Right ventricle myocardium superior (tissue), 1 donor: ENCODE measurements around the gene TP73. TPM values are rescaled to one million over a fixed set of nuclear protein-coding genes. Genes with fewer than 3 reads are reported as not detected.

Experiments
- ATAC-seq: fragments of 200-7000 bp; cut with Tn5 transposase; one replicate; pipeline ENCODE4 v1.9.1; 2020; ENCODE audit warnings: mild to moderate bottlenecking; ENCODE audit not compliant: poor library complexity
- DNase-seq: peaks from one replicate; pipeline ENCODE4 v3.0.0-alpha.2; 2020
- intact Hi-C: fragments of 100-400 bp; cut with DNase I; formaldehyde crosslinking; loops from one replicate; pipeline ENCODE4 v1.11.2; 2022
- total RNA-seq: library from RNA; stranded (reverse); fragmentation: NEBNext Ultra II Directional; extraction: Animal tissue kit (Norgen Biotek cat#: 25700); gene quantifications from one replicate; pipeline ENCODE4 v1.2.1, GENCODE V29; 2021
- donor health status: DM: no; HTN: yes; CAD: no; lungs with severe emphysema.

The TP73 gene
- total RNA-seq, 1 donor from 2014 or later = not detected

DNA sequence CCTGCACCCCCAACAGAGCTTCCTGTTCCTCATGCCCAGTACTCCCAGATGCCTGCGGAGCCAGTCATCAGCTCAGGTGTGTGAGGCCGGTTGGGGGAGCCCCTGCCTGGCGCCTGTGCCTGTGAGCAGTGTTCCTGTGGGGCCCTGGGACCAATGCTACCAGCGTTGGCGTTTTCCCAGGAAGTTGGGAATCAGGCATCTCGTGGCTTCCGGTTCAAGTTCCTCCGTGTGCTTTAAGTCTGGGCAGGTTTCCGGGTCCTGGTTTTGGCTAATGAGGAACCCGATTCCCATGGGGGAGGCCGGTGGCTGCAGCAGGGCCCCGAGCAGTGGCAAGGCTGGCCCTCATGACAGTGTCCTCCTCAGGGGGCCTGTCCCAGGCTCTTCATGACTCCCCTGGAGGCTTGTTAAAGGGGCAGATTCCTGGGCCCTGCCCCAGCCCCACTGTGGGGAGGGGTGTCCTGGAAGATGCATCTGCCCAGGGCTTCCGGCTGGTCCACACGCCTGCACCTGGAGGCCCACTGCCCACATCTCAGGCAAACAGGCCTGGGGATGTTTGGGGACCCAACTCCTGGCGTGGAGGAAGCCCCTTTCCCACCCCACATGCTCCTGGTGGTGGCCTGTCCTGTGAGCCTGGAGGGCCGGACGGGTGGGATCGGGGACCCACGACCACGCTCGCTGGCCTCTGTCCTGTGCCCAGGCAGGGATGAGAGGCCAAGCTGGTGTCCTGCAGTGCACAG is 26.2 kb downstream of the TP73 start:
- ATAC-seq (no peak), DNase-seq (peak; percentile 40)
- intact Hi-C loops = no loop called here

DNA sequence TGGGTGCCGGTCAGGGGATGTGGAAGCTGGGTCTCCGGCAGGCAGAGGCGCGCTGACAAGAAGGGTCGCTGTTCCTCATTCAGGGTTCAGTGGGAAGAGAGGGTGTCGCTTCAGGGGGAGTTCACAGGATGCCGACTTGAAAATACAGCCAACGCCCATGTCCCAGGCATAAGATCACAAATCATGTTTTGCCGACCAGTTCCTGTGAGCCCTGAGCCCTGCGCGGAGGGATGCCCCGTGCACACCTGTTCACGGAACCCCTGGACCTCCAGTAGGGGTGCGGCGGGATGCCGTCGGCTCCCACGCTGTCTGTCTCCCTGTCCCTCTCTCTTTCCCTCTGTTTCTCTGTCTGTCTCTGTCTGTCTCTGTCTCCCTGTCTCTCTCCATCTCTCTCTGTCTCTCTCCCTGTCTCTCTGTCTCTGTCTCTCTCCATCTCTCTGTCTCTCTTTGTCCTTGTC is 26.8 kb downstream of the TP73 start:
- DNase-seq = peak; percentile 40
- no peak for ATAC-seq
- intact Hi-C loops = no loop called here

- intact Hi-C loops = no loop called here
- DNase-seq = peak; percentile 13
- no peak for ATAC-seq
Measured at GRCh38 chr1:3679799-3680453, 27.6 kb downstream of the TP73 start.

DNA sequence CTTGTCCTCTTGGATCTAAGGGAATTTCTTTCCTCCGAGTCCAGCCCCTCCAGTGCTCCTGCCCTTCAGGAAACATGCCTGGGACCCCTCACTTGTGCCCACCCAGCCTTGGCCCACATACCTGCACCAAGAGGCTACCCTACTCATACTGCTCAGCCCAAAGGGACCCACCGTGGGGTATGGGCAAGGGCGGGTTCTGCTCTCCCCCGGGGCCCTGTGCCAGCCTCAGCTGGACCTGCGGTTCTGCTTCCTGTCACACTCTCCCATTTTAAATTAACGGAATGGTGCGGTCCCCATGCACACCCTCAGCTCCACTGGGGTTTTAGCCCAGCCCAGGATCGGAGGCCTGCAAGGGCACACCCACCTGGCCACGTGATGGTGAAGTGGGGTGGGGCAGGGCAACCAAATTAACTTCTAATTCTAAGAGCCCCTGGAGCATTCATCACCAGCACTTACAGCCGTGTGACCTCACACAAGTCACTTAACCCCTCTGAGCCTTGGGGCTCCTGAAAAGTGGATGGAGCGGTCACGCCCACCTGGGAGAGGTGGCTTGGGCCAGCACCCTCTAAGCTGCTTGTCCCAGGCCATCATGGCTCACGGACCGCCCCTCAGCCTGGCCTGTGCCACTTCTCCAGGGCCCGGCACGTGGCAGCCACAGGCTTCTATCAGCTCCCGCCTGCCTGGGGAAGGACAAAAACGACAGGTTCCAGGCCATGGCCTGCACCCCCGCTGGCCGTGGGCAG is 28.3 kb downstream of the TP73 start:
- intact Hi-C loops = no loop called here
- DNase-seq = peak; percentile 12

GRCh38 chr1:3681231-3681897 is 29.0 kb downstream of the TP73 start:
- DNase-seq (peak; percentile 26), ATAC-seq (no peak)
- intact Hi-C loops = no loop called here

More for the DNA sequence above, 28.3 kb downstream of the TP73 start:
- no peak for ATAC-seq

- intact Hi-C loops = no loop called here
- DNase-seq (peak; percentile 24), ATAC-seq (no peak)
Measured at GRCh38 chr1:3681898-3682806, 29.8 kb downstream of the TP73 start.

DNA sequence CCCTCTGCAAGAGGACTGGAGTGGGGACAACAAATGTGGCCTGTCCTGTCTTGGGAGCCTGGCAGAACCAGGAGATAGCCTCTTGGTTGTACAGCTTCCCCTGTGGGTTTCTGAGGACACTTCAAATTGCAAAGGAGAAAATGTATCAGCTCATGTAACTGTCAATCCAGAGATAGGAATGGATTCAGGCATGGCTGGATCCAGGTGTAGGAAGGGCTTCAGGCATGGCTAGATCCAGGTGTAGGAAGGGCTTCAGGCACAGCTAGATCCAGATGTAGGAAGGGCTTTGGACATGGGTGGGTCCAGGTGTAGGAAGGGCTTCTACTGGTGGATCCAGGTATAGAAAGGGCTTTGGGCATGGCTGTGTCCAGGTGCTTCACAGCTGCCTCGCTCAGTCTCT is 30.9 kb downstream of the TP73 start:
- ATAC-seq (no peak), DNase-seq (no peak)
- intact Hi-C loops = no loop called here

DNA sequence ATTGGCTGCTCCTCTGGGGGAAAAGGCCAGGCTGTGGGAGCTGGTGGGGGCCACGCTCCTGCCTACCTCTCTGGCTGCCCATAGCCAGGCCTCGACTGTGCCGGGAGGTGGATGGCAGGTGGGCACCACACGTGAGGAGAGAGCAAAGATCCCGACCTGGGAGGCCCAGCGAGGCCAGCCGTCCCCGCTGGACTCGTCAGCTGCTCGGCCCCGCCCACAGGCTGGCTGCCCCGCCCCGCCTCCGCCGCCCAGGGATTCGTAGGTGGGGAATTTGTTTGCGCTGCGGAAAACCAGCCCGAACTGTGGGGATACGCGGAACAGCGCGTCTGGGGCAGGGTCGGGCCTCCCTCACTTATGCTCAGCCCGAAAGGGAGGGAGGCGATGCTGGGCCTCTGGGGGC is 31.7 kb downstream of the TP73 start:
- DNase-seq (no peak), ATAC-seq (no peak)
- intact Hi-C loops = no loop called here

DNA sequence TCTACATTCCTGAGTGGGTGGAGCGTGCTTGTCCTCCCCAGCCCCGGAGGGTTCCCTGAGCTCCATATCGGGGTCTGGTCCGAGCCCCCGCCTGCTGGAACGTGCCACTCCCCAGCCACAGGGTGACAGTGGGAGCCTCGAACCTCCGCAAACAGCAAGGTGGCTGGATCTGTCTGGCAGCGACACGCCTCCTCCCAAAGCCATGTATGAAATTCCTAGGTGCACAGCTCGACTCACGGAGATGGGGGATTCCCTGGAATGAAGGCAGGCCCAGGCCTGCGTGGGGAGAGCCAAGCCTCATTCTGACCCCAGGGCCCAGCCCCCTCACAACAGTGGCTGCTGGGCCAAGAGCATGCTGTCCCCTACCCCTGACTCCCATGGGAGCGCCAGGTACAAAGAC is 32.9 kb downstream of the TP73 start:
- ATAC-seq (no peak), DNase-seq (no peak)
- intact Hi-C loops = no loop called here

GRCh38 chr1:3685906-3686305 is 33.6 kb downstream of the TP73 start:
- DNase-seq = no peak
- no peak for ATAC-seq
- intact Hi-C loops = no loop called here

GRCh38 chr1:3687504-3687903 is 35.2 kb downstream of the TP73 start:
- ATAC-seq (no peak), DNase-seq (no peak)
- intact Hi-C loops = no loop called here

DNA sequence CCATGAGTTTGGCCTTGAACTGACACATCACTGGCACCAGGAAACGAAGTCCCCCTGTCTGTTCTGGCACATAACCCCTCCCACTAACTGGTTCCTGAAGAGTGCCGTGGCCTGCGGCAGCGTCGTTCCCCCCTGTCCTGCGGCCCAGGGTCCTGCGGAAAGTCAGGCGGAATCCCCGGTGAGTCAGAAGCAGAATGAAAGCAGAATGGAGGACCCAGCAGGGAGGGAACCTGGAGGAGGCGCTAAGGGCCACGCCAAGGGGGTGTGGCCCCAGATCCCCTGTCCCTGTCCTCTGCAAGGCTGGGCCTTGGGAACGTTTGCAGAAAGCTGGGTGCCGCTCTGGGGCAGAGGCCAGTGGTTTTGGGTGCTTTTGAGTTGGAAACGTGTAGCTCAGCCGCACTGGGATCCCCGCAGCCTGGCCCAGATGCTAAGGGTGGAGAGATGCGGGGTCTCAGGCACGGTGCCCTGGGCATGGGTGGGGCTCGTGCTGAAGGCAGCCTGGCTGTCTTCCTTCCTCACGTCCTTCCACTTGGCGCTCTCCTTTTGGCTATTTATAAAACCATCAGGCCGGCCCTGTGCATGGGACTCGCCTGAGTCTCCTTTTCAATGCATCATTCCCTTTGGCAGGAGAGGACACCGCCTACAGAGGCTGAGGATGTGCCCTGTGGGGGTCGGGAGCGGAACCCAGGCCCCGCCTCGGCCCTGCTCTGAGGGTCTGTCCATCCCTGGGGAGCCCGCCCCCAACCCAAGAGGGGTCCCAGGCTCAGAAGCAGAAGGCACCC is 36.2 kb downstream of the TP73 start:
- intact Hi-C loops = no loop called here
- no peak for ATAC-seq

GRCh38 chr1:3689138-3689750 is 36.9 kb downstream of the TP73 start:
- ATAC-seq = no peak
- intact Hi-C loops = no loop called here
- DNase-seq = no peak

More for the DNA sequence above, 36.2 kb downstream of the TP73 start:
- DNase-seq = no peak

GRCh38 chr1:3690282-3691065 is 38.2 kb downstream of the TP73 start:
- DNase-seq = no peak
- no peak for ATAC-seq
- intact Hi-C loops = no loop called here

- intact Hi-C loops = no loop called here
- DNase-seq = no peak
- ATAC-seq = no peak
Measured at GRCh38 chr1:3691421-3692204, 39.3 kb downstream of the TP73 start.

- intact Hi-C loops = no loop called here
- no peak for ATAC-seq
- DNase-seq = no peak
Measured at GRCh38 chr1:3692598-3692997, 40.3 kb downstream of the TP73 start.
